ENCODE results near the gene MYH10.

- no peak for TF ChIP-seq CREB5 (CRISPR knock-in tag; IDR thresholded peaks at IDR 0.05; ENCODE audit: low read depth)
- TF ChIP-seq, protein P1, sequence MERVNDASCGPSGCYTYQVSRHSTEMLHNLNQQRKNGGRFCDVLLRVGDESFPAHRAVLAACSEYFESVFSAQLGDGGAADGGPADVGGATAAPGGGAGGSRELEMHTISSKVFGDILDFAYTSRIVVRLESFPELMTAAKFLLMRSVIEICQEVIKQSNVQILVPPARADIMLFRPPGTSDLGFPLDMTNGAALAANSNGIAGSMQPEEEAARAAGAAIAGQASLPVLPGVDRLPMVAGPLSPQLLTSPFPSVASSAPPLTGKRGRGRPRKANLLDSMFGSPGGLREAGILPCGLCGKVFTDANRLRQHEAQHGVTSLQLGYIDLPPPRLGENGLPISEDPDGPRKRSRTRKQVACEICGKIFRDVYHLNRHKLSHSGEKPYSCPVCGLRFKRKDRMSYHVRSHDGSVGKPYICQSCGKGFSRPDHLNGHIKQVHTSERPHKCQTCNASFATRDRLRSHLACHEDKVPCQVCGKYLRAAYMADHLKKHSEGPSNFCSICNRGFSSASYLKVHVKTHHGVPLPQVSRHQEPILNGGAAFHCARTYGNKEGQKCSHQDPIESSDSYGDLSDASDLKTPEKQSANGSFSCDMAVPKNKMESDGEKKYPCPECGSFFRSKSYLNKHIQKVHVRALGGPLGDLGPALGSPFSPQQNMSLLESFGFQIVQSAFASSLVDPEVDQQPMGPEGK (CRISPR knock-in tag; IDR thresholded peaks at IDR 0.05; ENCODE audit: borderline replicate concordance): no peak
These were observed 178.5 kb downstream of the MYH10 start for GRCh38 chr17:8451933-8452614.
